Amygdala (tissue), 56 donors: Measurements from ENCODE around the gene DNAJC17.

Experiments
- DNase-seq, 56 donors: peaks; one replicate each; lab custom pipeline; 2025; lab: John Stamatoyannopoulos, UW

The DNAJC17 gene

DNA sequence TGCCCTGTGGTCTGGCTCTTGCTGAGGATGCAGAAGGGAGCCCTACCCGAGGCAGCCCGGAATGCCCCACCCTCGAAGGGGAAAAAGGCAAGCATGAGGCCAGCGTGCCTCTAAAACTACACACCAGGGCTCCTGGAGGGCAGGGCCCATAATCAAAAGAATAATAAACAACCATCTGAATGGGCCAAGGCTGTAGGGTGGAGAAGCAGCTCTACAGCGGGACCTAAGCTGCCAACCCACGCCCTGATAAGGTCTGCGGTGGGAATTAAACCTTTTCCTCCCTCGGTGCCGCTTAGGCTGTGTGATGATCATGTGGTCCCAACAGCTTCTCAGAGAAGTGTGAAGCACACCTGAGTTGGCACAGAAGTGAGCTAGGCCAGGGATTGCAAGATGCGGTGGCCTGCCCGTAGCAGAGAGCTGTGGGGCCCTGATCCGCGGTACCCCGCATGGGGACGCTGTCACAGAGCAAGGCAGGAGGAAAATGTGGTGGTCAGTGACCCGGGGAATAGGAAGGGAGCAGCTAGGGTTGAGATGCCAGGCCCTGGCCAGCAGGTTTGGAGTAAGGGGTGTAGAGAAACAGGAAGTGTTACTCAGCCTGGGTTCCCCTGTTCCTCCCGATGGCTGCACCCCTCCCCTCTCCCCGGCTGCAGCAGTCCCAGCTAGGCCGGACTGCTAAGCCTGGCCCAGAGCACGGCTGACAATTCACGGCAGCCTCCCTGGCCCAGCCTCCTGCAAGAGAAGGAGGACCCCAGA lies 38.6 kb downstream of the DNAJC17 start:
- no peak for DNase-seq

DNA sequence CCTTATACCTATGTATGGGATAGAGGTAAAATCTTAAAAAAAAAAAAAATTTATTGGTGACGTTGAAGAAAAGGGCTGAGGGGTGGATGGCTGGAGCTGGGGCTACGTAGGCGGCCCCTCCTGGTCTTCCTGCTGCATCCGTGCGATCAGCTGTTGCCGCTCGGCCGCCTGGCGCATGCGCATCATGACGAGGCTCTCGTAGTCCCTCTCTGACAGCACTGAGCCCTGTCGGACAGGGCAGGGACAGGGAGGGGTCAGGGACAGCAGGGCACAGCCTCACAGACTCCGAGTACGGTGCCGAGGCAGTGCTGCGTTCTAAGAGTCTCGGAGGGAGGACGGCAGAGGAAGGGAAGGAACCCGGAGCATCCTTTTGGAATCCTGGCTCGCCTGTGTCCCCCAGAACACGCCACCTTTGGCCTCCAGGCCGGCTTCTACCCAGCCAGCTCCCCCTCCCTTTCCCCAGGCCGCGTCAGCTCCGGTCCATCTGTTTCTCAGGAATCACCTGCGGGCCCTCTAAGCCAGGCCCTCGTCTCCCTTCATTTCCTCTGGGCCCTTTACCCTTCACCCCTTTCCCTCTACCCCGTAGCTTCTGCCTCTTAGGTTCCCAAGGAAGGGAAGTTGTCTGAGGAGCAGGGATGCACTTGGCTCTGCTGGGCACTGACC lies 39.3 kb downstream of the DNAJC17 start:
- no peak for DNase-seq

DNA sequence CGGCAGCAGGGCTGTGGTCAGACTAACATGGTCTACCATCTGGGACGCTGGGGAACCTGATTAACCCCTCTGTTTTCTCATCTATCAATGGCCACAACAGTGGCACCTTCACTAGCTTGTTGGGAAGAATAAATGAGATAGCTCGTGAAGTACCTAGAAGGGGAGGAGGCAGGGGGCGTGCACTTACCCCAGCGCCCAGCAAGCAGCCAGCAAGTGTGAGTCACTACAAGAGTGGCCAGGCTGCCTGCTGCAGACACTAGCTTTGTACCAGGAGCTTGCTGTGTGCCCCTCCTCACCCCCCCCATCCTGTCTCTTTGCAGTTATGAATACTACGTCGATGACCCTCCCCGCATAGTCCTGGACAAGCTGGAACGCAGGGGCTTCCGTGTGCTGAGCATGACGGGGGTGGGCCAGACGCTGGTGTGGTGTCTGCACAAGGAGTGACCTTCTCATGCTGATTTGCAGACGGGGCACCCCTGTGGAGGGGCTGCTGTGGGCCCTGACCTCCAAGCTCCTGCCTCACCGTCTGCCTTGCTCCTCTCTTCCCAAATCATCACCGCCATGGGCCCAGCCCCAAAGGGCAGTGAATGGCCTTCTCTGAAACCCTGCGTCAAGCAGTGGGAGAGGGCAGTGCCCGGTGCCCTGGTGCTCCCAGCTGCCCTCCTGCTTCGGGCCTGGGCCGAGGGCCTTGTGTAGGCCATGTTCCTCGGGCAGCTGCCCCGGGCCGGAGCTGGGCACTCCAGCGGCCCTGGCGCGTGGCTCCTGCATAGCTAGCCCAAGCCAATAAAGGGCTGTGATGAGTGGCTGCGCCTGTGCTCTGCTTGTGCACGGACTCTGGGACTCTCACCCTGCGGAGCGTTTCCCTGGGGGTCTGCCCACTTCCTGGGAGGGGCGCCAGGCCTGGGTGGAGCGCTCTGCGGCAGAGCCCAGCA lies 40.1 kb downstream of the DNAJC17 start:
- no peak for DNase-seq

DNA sequence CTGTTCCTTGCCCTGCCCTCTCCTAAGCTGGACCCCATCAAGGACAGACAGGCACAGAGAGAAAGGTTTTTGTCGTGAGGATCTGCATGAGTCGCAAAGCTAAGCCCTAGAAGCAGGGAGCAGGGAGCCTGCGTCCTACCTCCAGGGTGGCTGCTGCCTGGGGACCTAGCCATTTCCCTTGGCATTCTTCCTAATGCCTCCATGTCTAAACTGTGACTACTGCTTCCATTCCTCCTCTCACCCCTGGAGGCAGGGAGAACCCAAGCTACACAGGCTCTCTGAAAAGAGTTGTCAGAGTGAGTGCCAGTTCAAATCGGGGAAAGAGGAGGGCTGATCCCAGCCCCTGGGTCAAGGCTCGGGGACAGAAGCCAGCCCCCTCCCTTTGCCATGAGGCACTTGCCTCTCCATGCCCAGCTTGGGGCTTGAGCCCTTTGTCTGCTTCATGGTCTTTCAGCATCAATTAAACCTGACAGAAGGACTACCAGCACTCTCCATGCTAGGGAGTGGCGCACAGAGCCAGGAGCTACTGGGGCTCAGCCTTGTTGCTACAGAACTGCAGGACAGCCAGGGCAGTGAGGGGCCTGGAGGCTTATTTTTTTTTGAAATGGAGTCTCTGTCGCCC lies 41.0 kb downstream of the DNAJC17 start:
- DNase-seq = peak in 1 of 56 donors; percentile 6

DNA sequence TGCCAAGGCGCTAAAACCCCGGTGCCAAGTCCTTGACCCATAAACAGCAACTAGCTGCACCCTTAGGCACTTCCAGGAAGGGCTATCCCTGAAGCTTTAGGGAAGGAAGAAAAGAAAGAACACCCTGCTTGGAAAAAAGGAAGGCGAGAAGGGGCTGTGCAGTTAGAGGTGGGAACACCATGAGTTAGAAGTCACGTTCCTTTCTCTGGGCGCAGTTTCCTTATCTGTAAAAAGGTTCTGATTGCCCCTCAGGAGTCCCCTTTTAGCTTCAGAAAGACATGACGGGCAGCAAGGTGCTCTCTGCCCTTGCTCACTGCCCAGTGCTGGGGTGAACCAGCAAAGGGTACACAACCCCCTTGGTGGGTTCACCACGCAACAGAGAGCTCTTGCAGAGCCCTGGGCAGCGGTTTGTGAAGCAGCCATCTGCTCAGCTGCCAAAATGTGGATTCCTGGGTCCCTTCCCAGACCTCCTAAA lies 42.6 kb downstream of the DNAJC17 start:
- DNase-seq = no peak

DNA sequence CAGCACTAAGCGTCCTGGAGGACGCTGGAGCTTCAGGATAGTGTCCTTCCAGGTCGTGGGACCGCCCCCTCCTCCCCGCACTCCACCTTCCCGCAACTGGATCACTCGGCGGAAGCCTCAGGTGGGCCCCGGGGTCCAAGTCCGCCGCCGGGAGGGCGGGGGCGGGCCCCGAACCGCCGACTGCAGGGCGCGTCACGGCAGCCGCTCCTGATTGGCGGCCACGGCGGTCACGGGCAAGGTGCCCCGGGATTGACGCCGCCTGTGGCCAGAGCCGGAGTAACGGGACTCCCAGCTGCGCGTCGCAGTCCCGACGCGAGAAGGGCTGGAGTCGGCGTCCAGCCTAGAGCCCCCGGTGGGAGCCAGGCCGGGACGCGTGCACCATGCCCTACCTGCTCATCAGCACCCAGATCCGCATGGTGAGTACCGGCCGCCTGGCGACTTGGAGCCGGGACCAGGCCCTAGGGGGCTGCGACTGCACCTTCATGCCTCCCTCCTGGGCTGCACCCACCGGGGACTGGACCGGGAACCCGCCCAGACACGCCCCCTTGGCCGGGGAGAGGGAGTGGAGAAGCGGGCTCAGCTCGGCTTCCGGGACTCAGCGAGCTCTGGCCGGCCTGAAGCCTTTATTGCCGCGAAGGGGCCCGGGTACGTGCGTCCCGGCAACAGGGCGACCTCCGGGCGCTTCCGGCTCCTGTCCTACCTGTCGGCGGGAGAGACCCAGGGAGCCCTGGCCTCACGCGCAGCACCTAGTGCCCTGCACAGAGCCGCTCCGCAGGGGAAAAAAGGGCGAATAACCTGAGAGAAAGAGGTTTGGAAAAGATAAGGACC lies 43.3 kb downstream of the DNAJC17 start, which contains the start of gene GCHFR:
TSS of gene GCHFR (plus strand) at position 268 of the 828 bp plus-strand sequence. CDS start at position 381, 113 bp downstream.
- peak in 26 of 56 donors; percentile 18 to 70 (median 43) for DNase-seq

DNA sequence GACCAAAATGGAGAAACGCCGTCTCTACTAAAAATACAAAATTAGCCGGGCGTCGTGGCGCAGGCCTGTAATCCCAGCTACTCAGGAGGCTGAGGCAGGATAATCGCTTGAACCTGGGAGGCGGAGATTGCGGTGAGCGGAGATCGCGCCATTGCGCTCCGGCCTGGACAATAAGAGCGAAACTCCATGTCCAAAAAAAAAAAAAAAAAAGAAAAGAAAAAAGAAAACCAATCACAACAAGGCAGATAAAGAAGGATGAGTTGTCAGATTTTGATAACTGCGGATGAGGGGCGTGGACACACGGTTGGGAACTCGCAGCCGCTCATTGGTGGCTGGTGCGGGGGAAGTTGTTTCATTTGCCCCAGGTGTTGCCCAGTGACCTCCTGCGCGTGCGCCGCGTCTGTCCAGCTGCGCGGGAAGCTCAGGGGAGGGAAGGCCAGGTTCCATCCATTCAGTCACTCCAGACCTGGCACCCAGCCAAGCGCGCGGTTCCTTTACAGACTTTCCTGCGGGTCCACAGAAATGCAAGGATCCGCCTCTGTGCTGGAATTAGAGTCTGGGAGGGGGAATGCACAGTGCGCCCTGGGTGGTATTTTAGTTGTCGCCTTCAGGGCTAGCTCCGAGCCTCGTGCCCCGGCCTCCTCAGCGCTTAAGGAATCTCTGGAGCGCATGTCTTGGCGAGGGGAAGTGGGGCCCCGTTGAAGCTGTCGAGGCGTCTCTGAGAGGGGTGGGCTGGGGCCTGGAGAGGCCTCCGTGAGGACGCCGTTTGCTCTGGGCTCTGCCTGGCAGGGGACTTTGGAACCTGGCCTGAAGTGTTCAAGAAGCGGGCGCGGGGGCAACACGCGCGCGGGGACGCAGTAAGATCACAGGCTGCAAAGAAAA lies 44.1 kb downstream of the DNAJC17 start:
- peak in 14 of 56 donors; percentile 11 to 76 (median 31) for DNase-seq

DNA sequence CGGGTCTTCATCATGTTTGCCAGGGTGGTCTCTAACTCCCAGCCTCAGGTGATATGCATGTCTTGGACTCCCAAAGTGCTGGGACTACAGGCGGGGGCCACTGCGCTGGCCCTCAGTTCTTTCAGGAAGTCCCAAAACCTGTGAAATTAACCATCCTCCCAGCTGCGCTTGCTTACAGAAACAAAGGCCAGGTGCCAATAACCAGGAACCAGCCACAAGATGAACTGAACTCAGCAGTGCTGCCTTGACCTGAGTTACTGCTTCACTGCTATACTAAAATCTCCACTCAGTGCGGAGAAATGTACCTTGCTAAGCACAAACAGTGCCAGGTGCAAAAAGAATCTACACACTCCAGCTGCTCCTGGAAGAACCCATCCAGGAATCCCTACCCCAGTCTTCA lies 47.3 kb downstream of the DNAJC17 start:
- DNase-seq = no peak

DNA sequence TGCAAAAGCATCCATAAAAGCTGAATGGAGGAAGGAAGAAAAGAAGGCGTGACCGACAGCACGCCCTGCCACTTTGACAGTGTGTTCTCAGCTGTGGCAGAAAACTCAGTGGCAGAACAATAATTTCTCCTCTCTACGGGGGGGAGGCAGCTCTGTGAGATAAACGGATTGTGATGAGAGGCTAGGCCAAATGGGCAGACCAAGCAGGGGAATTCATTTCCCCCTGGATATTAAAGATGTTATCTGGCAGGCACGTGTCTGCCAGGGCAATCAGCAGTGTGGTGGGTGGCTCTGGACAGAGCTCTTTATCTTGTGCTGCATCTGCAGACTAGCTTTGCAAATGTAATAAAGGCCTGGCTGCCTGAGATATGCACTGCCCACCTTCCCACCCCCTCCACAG lies 50.3 kb downstream of the DNAJC17 start:
- no peak for DNase-seq

DNA sequence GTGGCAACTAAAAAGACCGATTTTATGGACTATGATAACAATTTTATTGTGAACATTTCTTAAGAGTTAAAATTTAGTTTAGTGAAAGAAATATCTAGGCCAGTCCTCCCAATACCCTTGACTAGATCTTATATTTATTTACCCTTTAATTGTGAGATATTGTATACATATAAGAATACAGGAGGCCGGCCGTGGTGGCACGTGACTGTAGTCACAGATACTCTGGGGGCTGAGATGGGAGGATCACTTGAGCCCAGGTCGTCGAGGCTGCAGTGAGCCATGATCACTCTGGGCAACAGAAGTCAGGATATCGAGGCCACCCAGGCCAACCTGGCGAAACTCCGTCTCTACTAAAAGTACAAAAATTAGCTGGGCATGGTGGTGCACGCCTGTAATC lies 51.5 kb downstream of the DNAJC17 start:
- DNase-seq = peak in 1 of 56 donors; percentile 6

DNA sequence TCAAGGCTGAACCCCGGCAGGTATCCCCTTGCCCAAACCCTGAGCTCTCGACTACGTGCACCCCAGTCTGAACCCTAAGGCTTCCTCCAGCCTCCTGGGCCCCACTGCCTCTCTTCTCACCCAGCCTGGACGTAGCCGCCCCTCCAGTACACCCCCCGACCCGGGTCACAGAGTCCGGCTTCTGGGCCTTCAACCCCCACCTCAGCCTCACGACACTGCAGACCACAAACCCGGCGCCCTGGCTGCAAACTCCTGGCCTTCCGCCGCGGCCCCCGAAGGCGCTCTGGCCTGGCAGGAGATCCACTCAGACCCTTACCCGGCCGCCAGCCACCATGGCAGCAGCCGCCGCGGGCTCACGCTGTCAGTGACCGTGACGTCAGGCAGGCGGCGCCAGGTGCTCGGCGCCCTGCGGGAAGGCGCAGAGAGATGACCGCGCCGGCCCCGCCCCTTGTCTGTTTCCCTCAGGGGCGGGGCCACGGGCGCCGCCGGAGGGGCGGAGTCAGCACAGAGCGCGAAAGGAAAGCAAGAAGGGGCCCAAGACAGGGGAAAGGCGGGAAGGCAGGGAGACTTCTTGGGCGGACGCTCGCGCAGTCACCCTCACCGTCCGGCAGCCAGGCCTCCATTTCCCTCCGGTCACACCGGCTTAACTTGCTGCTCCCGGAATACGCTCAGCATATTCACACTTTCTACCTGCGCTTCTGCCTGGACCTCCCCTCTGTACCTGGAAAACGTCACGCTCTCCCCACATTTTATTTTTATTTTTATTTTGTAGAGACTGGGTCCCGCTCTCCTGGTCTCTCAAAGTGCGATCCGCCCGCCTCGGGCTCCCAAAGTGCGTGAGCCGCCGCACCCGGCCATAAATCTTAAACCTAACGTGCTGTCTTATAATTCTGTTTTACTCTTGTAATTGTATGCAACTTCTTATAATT lies 52.1 kb downstream of the DNAJC17 start, which contains the start of gene RMDN3:
TSS of gene RMDN3 (minus strand) at position 372 of the 929 bp plus-strand sequence. CDS start 471 bp downstream, outside the sequence.
- peak in 54 of 56 donors; percentile 43 to 94 (median 80) for DNase-seq

DNA sequence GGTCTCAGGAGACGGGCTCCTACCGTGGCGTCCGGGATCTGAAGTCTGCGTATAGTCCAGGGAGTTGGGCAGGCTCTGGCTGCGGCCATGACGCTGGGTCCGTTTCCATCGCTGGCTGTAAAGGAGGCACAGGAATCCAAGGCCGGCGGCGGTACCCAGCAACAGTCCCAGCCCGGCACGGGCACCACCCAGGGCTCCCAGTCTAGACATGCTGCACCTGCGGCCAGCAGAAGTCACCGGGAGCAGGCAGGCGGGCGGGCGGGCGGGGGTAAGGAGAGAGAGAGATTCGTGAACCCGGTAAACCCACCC lies 52.7 kb downstream of the DNAJC17 start:
- peak in 2 of 56 donors; percentile 22 to 25 for DNase-seq

DNA sequence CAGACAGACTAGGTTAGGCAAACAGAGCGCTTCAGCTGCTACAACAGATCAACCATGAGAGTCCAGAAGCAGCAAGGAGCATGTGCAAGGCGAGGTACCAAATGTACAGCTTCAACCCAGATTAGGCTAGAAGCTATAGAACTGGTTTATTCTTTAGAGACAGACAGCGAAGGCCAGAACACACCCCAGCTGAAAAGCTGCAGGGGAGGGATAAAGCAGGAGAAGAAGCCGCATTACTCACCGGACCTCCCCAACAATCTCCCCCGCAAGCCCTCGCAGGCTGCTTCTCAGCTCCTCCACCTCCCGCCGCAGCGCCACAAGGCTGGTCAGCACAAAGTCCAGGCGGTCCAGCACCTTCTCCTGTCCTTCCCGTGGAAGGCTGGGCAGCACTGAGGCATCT lies 55.5 kb downstream of the DNAJC17 start:
- DNase-seq = no peak

DNA sequence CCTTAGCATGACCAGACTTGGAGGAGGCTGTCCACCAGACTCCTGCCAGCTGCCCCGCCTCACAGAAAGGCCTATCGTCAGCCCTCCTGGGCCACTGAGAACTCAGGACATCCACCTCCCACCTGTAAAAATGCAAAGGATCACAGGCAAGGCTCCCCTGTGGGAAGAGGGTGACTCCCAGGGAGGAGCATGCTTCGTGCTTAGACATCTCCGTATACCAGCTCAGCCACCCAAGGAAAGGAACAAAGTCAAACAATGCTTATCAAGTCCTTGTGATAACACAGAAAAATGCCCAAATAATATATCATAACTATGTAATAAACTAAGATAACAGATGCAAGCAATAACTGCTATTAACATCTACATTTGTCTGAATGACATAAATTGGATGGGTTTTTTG lies 56.4 kb downstream of the DNAJC17 start:
- DNase-seq = no peak

DNA sequence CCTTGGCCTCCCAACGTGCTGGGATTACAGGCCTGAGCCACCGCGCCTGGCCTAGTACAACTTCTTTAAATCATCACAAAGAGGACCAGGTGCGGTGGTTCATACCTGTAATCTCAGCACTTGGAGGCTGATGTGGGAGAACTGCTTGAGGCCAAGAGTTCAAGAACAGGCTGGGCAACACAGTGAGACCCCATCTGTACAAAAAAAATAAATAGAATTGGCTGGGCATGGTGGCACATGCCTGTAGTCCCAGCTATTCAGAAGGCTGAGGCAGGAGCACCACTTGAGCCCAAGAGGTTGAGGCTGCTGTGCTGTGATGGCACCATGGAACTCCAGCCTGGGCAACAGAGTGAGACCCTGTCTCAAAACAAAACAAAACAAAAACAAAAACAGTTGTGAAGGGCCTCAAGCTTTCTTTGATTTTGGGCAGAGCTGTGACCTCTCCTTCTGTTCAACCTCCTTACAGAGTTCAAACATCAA lies 58.1 kb downstream of the DNAJC17 start:
- no peak for DNase-seq

DNA sequence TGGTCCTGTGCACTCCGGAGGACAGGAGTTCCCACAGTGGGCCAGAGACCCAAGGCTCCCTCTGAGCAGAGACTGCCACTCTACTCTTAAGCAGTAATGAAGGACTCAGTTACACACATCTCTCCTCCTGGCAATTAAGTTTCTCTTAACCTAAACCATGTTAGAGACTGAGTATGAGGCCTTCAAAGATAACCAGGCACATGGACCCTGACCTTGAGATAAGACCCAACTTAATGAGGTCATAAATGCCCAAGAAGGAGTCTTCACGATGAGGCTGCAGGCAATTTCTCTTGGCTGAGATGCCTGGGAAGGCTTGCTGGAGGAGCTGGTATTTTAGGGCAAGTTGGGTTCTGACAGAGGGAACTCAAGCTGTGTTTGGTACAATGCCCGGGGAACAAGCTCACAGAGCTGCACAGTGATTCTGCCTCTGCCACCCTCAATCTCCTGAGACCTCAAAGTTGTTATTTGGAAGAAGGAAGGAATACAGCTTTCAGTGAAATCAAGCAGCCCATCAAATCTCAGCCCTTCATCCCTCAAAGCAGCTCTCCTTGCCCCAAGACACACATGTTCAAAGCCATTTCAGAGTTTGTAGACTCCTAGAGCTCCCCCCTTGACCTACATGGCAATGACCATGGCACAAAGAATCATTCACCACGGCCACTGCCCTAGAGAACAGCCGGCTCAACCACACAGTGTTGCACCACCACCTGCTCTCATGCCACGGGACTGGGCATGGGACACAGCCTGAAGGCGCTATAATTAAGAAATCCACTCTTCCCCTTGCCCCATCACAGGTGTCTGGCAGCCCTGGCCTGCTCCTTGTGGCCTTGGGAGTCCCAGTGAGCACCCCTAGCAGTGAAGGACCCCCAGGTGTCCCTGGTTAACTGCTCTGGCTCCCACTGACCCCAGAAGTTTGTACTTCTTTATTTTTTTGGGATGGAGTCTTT lies 59.3 kb downstream of the DNAJC17 start:
- no peak for DNase-seq
